CD4-positive, alpha-beta T cell treated with Interleukin-6 at 100 ng/mL for 8 hours (primary cell): ENCODE results near the gene PRDM16.
"Not testable (repeated sequence)": the region's sequence is repeated elsewhere in the genome, so short reads cannot be mapped to it uniquely, and the experiment has no call there.

Experiments used
- DNase-seq: peaks from one replicate; pipeline ENCODE4 v3.0.0-alpha.2; 2020; ENCODE audit warnings: mixed read lengths, low spot score

Gene PRDM16

GRCh38 chr1:3282186-3282585 lies 213.2 kb downstream of the PRDM16 start:
- DNase-seq: no peak

GRCh38 chr1:3282656-3283430 lies 213.8 kb downstream of the PRDM16 start:
- no peak for DNase-seq

GRCh38 chr1:3283849-3284248 lies 214.8 kb downstream of the PRDM16 start:
- DNase-seq: no peak

GRCh38 chr1:3284691-3285090 lies 215.7 kb downstream of the PRDM16 start:
- DNase-seq: no peak

- DNase-seq: no peak
Measured at GRCh38 chr1:3285106-3285740, 216.2 kb downstream of the PRDM16 start.

- not testable (repeated sequence) for DNase-seq
Measured at GRCh38 chr1:3287095-3287494, 218.1 kb downstream of the PRDM16 start.

- no peak for DNase-seq
Measured at GRCh38 chr1:3287656-3288160, 218.7 kb downstream of the PRDM16 start.

GRCh38 chr1:3289502-3289901 lies 220.5 kb downstream of the PRDM16 start:
- no peak for DNase-seq

- DNase-seq: no peak
Measured at GRCh38 chr1:3290438-3290837, 221.4 kb downstream of the PRDM16 start.

GRCh38 chr1:3290915-3291314 lies 221.9 kb downstream of the PRDM16 start:
- DNase-seq: no peak

GRCh38 chr1:3292051-3292722 lies 223.2 kb downstream of the PRDM16 start:
- DNase-seq: no peak

GRCh38 chr1:3292868-3293562 lies 224.0 kb downstream of the PRDM16 start:
- no peak for DNase-seq

GRCh38 chr1:3293563-3294080 lies 224.6 kb downstream of the PRDM16 start:
- no peak for DNase-seq

GRCh38 chr1:3294450-3294849 lies 225.4 kb downstream of the PRDM16 start:
- no peak for DNase-seq

GRCh38 chr1:3295846-3296245 lies 226.8 kb downstream of the PRDM16 start:
- no peak for DNase-seq

GRCh38 chr1:3296326-3296725 lies 227.3 kb downstream of the PRDM16 start:
- DNase-seq: no peak

- DNase-seq: no peak
Measured at GRCh38 chr1:3296826-3297225, 227.8 kb downstream of the PRDM16 start.

GRCh38 chr1:3297756-3298155 lies 228.8 kb downstream of the PRDM16 start:
- no peak for DNase-seq

- DNase-seq: no peak
Measured at GRCh38 chr1:3298197-3298596, 229.2 kb downstream of the PRDM16 start.

GRCh38 chr1:3304246-3304645 lies 235.2 kb downstream of the PRDM16 start:
- no peak for DNase-seq

- no peak for DNase-seq
Measured at GRCh38 chr1:3304692-3305091, 235.7 kb downstream of the PRDM16 start.

- no peak for DNase-seq
Measured at GRCh38 chr1:3305156-3305555, 236.2 kb downstream of the PRDM16 start.
